ENCODE measurements around the gene ZNF256. TPM values are rescaled to one million over a fixed set of nuclear protein-coding genes. Genes with fewer than 3 reads are reported as not detected.

ZNF256 gene
- total RNA-seq, 1 experiment from 2014 or later, result not detected

DNA sequence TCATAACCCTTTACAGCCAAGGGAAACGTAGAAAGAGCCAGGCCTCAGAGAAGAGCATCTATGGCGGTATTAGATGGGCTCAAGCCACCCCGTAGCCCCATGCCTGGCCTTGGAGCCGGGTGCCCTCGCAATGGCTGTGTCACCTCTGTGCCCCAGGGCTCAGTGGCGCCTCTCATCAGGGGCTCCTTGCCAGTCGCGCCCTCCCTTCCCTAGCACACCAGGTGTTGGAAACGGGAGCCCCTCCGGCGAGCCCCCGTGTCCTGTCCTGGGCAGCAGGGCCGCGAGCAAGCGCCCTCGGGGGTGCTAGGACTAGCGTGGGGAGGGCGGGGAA, 453 bp downstream of the ZNF256 start:
- CTCF ChIA-PET, result no interaction called here
- H3K27me3 ChIP-seq (ENCODE audit: insufficient read depth, low read length), result no peaks in the 10 kb centered on the region
- H4K20me1 ChIP-seq (ENCODE audit: insufficient read depth), result no peaks in the 10 kb centered on the region
- no peak for TF ChIP-seq RAD21 (IDR thresholded peaks at IDR 0.05; ENCODE audit: low read depth)
- TF ChIP-seq TCF7L2 (IDR thresholded peaks at IDR 0.05; ENCODE audit: borderline replicate concordance, extremely low read depth, insufficient read depth, insufficient read length), result no peak
- TF ChIP-seq SIN3A (IDR thresholded peaks at IDR 0.05; ENCODE audit: low read depth), result no peak
- no peak for TF ChIP-seq POLR2A (IDR thresholded peaks at IDR 0.05; ENCODE audit: borderline replicate concordance, extremely low read depth, insufficient read depth, insufficient read length)
- TF ChIP-seq JUND (IDR thresholded peaks at IDR 0.05), result no peak
- TF ChIP-seq, protein P1, sequence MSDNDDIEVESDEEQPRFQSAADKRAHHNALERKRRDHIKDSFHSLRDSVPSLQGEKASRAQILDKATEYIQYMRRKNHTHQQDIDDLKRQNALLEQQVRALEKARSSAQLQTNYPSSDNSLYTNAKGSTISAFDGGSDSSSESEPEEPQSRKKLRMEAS (IDR thresholded peaks at IDR 0.05), result no peak
- TF ChIP-seq FOSL1 (IDR thresholded peaks at IDR 0.05; ENCODE audit: low read depth), result no peak
- TF ChIP-seq, protein P2, sequence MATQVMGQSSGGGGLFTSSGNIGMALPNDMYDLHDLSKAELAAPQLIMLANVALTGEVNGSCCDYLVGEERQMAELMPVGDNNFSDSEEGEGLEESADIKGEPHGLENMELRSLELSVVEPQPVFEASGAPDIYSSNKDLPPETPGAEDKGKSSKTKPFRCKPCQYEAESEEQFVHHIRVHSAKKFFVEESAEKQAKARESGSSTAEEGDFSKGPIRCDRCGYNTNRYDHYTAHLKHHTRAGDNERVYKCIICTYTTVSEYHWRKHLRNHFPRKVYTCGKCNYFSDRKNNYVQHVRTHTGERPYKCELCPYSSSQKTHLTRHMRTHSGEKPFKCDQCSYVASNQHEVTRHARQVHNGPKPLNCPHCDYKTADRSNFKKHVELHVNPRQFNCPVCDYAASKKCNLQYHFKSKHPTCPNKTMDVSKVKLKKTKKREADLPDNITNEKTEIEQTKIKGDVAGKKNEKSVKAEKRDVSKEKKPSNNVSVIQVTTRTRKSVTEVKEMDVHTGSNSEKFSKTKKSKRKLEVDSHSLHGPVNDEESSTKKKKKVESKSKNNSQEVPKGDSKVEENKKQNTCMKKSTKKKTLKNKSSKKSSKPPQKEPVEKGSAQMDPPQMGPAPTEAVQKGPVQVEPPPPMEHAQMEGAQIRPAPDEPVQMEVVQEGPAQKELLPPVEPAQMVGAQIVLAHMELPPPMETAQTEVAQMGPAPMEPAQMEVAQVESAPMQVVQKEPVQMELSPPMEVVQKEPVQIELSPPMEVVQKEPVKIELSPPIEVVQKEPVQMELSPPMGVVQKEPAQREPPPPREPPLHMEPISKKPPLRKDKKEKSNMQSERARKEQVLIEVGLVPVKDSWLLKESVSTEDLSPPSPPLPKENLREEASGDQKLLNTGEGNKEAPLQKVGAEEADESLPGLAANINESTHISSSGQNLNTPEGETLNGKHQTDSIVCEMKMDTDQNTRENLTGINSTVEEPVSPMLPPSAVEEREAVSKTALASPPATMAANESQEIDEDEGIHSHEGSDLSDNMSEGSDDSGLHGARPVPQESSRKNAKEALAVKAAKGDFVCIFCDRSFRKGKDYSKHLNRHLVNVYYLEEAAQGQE (IDR thresholded peaks at IDR 0.05; ENCODE audit: low read depth), result no peak
- no peak for TF ChIP-seq YY1 (IDR thresholded peaks at IDR 0.05; ENCODE audit: extremely low read depth, insufficient replicate concordance, low read depth, low read length)
- H3K9ac ChIP-seq (ENCODE audit: low read length), result no peak overlapping the region
- no peaks in the 10 kb centered on the region for H3K9me2 ChIP-seq (ENCODE audit: insufficient read depth)
- H3K27ac ChIP-seq (ENCODE audit: low read depth, low read length), result no peak overlapping the region
- no peak overlapping the region for H2AFZ ChIP-seq (ENCODE audit: low read depth, low read length, poor library complexity, severe bottlenecking)
- peaks cover under 1 to 23% of the 10 kb centered on the region in 2 experiments; a peak in 2 of 4 replicates for H3K9me3 ChIP-seq (ENCODE audit: control insufficient read depth in 1 of 2, insufficient read depth in 1 of 2, low read depth in 1 of 2, low read length in 2 of 2)
- no TSS peak for BruUV-seq (replicated peaks)
- no peak for DNase-seq (ENCODE audit: low read depth, low spot score)
- no peaks in the 10 kb centered on the region for H3K36me3 ChIP-seq (ENCODE audit: control insufficient read depth in 1 of 2, insufficient read depth in 2 of 2, low read length in 2 of 2)
- ATAC-seq, result no peak
- H3K4me2 ChIP-seq (ENCODE audit: low read length), result no peak overlapping the region
- no peaks in the 10 kb centered on the region for H3K79me2 ChIP-seq (ENCODE audit: insufficient read depth, low read length)
- RAD21 ChIA-PET (ENCODE audit: low non-redundant PET in 1 of 2, low total read pairs in 2 of 2, uncharacterized antibody in 2 of 2, unreplicated experiment in 2 of 2), result no interaction called here
- intact Hi-C loops (cut with micrococcal nuclease), result no loop called here
- POLR2A ChIA-PET, result no interaction called here
- no peak overlapping the region for H3K4me3 ChIP-seq (replicated peaks in 1 of 2; ENCODE audit: low read depth in 1 of 2, low read length in 2 of 2)
- no peaks in the 10 kb centered on the region for H3K4me1 ChIP-seq (ENCODE audit: control insufficient read depth in 1 of 2, insufficient read depth in 2 of 2, low read length in 2 of 2)
